HG03025 (cell line): Measurements from ENCODE around the gene DMPK.
A peak's percentile ranks its signal among the peaks of the same experiment; 100 is the strongest.

ENCODE experiments used
- ATAC-seq: cut with Tn5 transposase; IDR thresholded peaks from one replicate; pipeline ENCODE4 v1.9.1; 2021; ENCODE audit warnings: mild to moderate bottlenecking, moderate library complexity; ENCODE audit not compliant: unreplicated experiment, low FRiP score

DMPK gene

GRCh38 chr19:45782162-45782691 is at the start of gene DMPK:
Gene DMPK (minus strand): TSS chr19:45782490. CDS start chr19:45782352, 138 bp downstream.
- ATAC-seq, result no peak

GRCh38 chr19:45828945-45829344 is 46.7 kb upstream of the DMPK start:
- ATAC-seq, result no peak

- ATAC-seq, result no peak
Measured at GRCh38 chr19:45828523-45828922, 46.2 kb upstream of the DMPK start.

GRCh38 chr19:45827459-45828093 is 45.3 kb upstream of the DMPK start:
- ATAC-seq, result no peak

- no peak for ATAC-seq
Measured at GRCh38 chr19:45826934-45827333, 44.6 kb upstream of the DMPK start.

- ATAC-seq, result no peak
Measured at GRCh38 chr19:45825917-45826893, 43.9 kb upstream of the DMPK start.

- no peak for ATAC-seq
Measured at GRCh38 chr19:45825263-45825605, 42.9 kb upstream of the DMPK start.

GRCh38 chr19:45824531-45825262 is 42.4 kb upstream of the DMPK start:
- ATAC-seq, result no peak

GRCh38 chr19:45824041-45824471 is 41.8 kb upstream of the DMPK start:
- ATAC-seq, result no peak

GRCh38 chr19:45823182-45823581 is 40.9 kb upstream of the DMPK start:
- ATAC-seq, result no peak

- no peak for ATAC-seq
Measured at GRCh38 chr19:45822716-45823115, 40.4 kb upstream of the DMPK start.

GRCh38 chr19:45821570-45821969 is 39.3 kb upstream of the DMPK start:
- no peak for ATAC-seq

GRCh38 chr19:45821103-45821521 is 38.8 kb upstream of the DMPK start:
- ATAC-seq, result no peak

- no peak for ATAC-seq
Measured at GRCh38 chr19:45820413-45821102, 38.3 kb upstream of the DMPK start.

GRCh38 chr19:45819769-45820168 is 37.5 kb upstream of the DMPK start:
- no peak for ATAC-seq

GRCh38 chr19:45817725-45818301 is 35.5 kb upstream of the DMPK start:
- no peak for ATAC-seq

GRCh38 chr19:45817010-45817724 is 34.9 kb upstream of the DMPK start:
- ATAC-seq, result peak; percentile 52

- ATAC-seq, result no peak
Measured at GRCh38 chr19:45816236-45817009, 34.1 kb upstream of the DMPK start.
